ENCODE results near the gene SSBP2.

GRCh38 chr5:81751009-81751835, at the start of gene SSBP2:
- TF ChIP-seq YY1 (IDR thresholded peaks at IDR 0.05; ENCODE audit: low read depth) (peak; percentile 61), EGR1 (IDR thresholded peaks at IDR 0.05) (peak; percentile 71), NFIC (IDR thresholded peaks at IDR 0.05) (peak; percentile 56; the same call in 1 of the 2 replicates), CREB1 (IDR thresholded peaks at IDR 0.05; ENCODE audit: low read depth) (no peak), MAX (IDR thresholded peaks at IDR 0.05) (no peak; the same call in 1 of the 2 replicates), TAF1 (IDR thresholded peaks at IDR 0.05; ENCODE audit: low read depth) (peak; percentile 93)

Data from Ishikawa (cell line).